Calu3 (cell line): ENCODE results near the gene GNAI2. TPM values are rescaled to one million over a fixed set of nuclear protein-coding genes. Genes with fewer than 3 reads are reported as not detected.

Experiments used
- BruUV-seq: library from RNA; stranded (reverse); fragments of 400-500 nt; replicated peaks from 2 replicates; lab custom pipeline; 2021; lab: Mats Ljungman, UMichigan
- CTCF ChIA-PET: fragments of 300-600 bp; sonication (Branson Sonifier 250); formaldehyde crosslinking; loops from one replicate; lab custom pipeline; 2022; ENCODE audit warnings: antibody characterized with exemption; lab: Charles Lee
- DNase-seq: peaks from one replicate; pipeline ENCODE4 v3.0.0; 2022
- H3K27ac Mint-ChIP-seq: one replicate; pipeline ENCODE4 v1.8.0; 2022; ENCODE audit warnings: mixed read lengths; ENCODE audit not compliant: unreplicated experiment
- H3K27me3 Mint-ChIP-seq: one replicate; pipeline ENCODE4 v1.8.0; 2022; ENCODE audit warnings: mixed read lengths; ENCODE audit not compliant: unreplicated experiment
- H3K36me3 Mint-ChIP-seq: one replicate; pipeline ENCODE4 v1.8.0; 2022; ENCODE audit warnings: mild to moderate bottlenecking, moderate library complexity, mixed read lengths; ENCODE audit not compliant: insufficient read depth, unreplicated experiment
- H3K4me1 Mint-ChIP-seq: one replicate; pipeline ENCODE4 v1.8.0; 2022; ENCODE audit warnings: mild to moderate bottlenecking, low read depth, mixed read lengths; ENCODE audit not compliant: unreplicated experiment
- H3K4me3 Mint-ChIP-seq: one replicate; pipeline ENCODE4 v1.8.0; 2022; ENCODE audit warnings: mild to moderate bottlenecking, low read depth, moderate library complexity, mixed read lengths; ENCODE audit not compliant: unreplicated experiment
- H3K9me3 Mint-ChIP-seq: one replicate; pipeline ENCODE4 v1.8.0; 2022; ENCODE audit warnings: low read depth, mixed read lengths; ENCODE audit not compliant: unreplicated experiment
- intact Hi-C: fragments of 100-400 bp; cut with micrococcal nuclease; formaldehyde crosslinking; loops from one replicate; pipeline ENCODE4 v1.10.0; 2022; ENCODE audit not compliant: unreplicated experiment
- total RNA-seq: library from RNA; stranded (reverse); gene quantifications from 2 replicates; pipeline ENCODE4 v1.2.3, GENCODE V29; 2022
- TF ChIP-seq, protein P1 (sequence below): fragments of 200-600 bp; IDR thresholded peaks from one replicate; pipeline ENCODE4 v1.8.0; 2022; ENCODE audit warnings: antibody characterized with exemption; ENCODE audit not compliant: unreplicated experiment

The GNAI2 gene
- total RNA-seq, 1 experiment from 2014 or later = 102 TPM

DNA sequence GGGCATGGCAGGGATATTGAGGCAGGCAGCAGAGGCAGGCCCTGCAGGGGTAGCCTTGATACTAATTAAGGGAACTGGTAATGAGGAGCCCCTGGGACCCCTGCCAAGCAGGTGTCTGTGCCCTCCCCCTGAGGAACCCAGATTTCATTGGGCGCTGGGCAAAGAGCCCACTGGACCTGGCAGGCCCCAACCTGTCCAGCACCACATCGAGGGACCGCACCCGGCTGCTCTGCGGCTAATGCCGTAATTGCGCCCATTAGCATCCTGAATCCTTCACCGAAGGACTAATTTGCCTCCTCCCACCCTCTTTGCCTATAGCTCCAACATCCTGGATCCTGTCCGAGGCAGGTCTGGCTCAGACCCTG lies 19.2 kb downstream of the GNAI2 start:
- no peak for DNase-seq
- CTCF ChIA-PET = no interaction called here
- no peak overlapping the region for H3K27ac Mint-ChIP-seq
- intact Hi-C loops = no loop called here
- no TSS peak for BruUV-seq
- H3K4me1 Mint-ChIP-seq = peaks cover 4% of the 10 kb centered on the region
- peaks cover 55% of the 10 kb centered on the region for H3K36me3 Mint-ChIP-seq
- H3K9me3 Mint-ChIP-seq = no peaks in the 10 kb centered on the region
- H3K27me3 Mint-ChIP-seq = no peaks in the 10 kb centered on the region
- no peak overlapping the region for H3K4me3 Mint-ChIP-seq
- TF ChIP-seq, protein P1, sequence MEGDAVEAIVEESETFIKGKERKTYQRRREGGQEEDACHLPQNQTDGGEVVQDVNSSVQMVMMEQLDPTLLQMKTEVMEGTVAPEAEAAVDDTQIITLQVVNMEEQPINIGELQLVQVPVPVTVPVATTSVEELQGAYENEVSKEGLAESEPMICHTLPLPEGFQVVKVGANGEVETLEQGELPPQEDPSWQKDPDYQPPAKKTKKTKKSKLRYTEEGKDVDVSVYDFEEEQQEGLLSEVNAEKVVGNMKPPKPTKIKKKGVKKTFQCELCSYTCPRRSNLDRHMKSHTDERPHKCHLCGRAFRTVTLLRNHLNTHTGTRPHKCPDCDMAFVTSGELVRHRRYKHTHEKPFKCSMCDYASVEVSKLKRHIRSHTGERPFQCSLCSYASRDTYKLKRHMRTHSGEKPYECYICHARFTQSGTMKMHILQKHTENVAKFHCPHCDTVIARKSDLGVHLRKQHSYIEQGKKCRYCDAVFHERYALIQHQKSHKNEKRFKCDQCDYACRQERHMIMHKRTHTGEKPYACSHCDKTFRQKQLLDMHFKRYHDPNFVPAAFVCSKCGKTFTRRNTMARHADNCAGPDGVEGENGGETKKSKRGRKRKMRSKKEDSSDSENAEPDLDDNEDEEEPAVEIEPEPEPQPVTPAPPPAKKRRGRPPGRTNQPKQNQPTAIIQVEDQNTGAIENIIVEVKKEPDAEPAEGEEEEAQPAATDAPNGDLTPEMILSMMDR = no peak

DNA sequence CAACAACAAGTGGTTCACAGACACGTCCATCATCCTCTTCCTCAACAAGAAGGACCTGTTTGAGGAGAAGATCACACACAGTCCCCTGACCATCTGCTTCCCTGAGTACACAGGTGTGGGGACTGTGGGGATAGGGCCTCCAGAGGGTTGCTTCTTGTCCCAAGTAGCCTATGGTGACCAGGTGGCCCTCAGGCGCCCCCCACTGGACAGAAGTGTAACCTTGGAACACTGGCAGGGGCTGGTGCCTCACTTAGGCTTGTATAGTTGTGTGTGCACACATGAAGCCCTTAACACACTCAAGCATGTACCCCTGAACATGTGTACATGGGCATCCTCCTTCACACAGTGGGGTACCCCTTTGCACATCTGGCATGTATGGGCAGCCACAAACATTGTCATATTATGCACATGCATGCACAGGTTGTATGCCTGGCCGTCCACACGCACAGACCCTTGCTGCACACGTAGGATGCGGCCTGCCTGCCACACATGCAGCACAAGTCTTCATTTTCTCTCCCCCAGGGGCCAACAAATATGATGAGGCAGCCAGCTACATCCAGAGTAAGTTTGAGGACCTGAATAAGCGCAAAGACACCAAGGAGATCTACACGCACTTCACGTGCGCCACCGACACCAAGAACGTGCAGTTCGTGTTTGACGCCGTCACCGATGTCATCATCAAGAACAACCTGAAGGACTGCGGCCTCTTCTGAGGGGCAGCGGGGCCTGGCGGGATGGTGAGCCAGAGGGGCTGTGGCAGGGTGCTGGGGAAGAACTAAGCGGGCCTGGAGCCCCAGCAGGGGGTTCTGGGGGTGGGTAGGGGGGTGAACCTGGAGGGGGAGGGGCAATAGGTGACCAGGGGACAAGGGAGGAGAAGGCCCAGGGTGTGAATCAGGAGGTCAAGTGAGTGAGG lies 21.2 kb downstream of the GNAI2 start:
- TF ChIP-seq, protein P1 = peak; percentile 72
- Mint-ChIP-seq H3K27ac (no peak overlapping the region), H3K4me1 (no peaks in the 10 kb centered on the region), H3K4me3 (no peak overlapping the region), H3K27me3 (no peaks in the 10 kb centered on the region), H3K9me3 (no peaks in the 10 kb centered on the region), H3K36me3 (peaks cover 57% of the 10 kb centered on the region)
- intact Hi-C loops = no loop called here
- no TSS peak for BruUV-seq
- CTCF ChIA-PET = interaction anchor here (0.8 kb wide), 1 partner anchor 31 kb away, joined by 3 read pairs; no protein-coding TSS in a partner anchor
- peak; percentile 78 for DNase-seq

DNA sequence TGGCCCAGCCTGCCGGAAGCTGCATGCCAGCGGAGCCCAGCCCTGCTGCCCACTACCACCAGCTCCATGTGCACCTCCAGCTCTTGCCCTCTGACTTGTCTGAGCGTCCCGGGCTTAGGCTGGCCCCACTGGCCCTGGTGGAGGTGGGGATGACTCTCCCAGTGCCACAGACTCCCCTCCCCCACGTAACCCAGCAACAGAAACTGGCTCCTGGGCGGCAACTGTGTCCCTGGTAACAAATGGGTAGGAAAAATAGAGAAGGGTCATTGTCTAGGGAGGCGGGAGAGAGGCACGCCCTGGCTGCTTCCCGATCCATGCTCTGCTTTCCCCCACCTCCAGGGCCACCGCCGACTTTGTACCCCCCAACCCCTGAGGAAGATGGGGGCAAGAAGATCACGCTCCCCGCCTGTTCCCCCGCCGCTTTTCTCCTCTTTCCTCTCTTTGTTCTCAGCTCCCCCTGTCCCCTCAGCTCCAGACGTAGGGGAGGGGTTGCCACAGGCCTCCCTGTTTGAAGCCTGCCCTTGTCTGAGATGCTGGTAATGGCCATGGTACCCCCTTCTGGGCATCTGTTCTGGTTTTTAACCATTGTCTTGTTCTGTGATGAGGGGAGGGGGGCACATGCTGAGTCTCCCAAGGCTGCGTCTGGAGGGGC lies 22.2 kb downstream of the GNAI2 start:
- Mint-ChIP-seq H3K27ac (no peak overlapping the region), H3K36me3 (peaks cover 57% of the 10 kb centered on the region), H3K27me3 (no peaks in the 10 kb centered on the region), H3K4me1 (no peaks in the 10 kb centered on the region), H3K9me3 (no peaks in the 10 kb centered on the region), H3K4me3 (no peak overlapping the region)
- no peak for DNase-seq
- intact Hi-C loops = no loop called here
- TF ChIP-seq, protein P1 = no peak
- BruUV-seq = no TSS peak
- CTCF ChIA-PET = interaction anchor here (1.0 to 1.1 kb wide), 3 partner anchors 12 to 32 kb away, joined by 3 to 6 read pairs (median 5); no protein-coding TSS in a partner anchor

DNA sequence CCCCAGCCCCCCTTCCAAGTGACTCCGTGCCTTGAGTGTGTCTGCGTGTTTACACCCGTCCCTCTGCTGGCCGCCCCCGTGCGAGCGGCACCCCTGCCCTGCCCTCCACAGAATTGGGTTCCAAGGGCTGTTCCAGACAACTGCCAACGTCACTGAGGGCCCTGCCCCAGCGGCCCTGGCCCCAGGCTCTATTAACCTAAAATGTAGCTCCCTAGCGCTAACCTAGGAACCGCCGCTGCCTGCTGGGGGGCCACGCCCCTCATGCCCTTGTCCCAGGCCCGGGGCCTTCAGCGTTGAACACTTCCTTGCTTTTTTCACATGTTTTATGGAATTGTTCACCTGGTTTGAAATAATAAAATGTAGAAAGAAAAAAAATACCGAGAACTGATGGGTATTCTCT lies 23.0 kb downstream of the GNAI2 start:
- Mint-ChIP-seq H3K27ac (peak overlapping the region; percentile 41), H3K4me3 (no peak overlapping the region), H3K36me3 (peaks cover 50% of the 10 kb centered on the region), H3K9me3 (no peaks in the 10 kb centered on the region), H3K4me1 (peaks cover 4% of the 10 kb centered on the region), H3K27me3 (no peaks in the 10 kb centered on the region)
- DNase-seq = no peak
- no TSS peak for BruUV-seq
- TF ChIP-seq, protein P1 = no peak
- intact Hi-C loops = no loop called here
- CTCF ChIA-PET = interaction anchor here (1.0 to 1.1 kb wide), 3 partner anchors 11 to 33 kb away, joined by 3 to 6 read pairs (median 5); no protein-coding TSS in a partner anchor
